Heart right ventricle (tissue), 16 donors: ENCODE data around the gene C15orf39. TPM values are rescaled to one million over a fixed set of nuclear protein-coding genes. Genes with fewer than 3 reads are reported as not detected.

Experiments
- ATAC-seq, 8 donors: fragments of 200-7000 bp; cut with Tn5 transposase; one replicate each; pipeline ENCODE4 v1.9.1; 2020; ENCODE audit warnings: mild to moderate bottlenecking in 8 of 8, moderate library complexity in 8 of 8, moderate number of reproducible peaks in 1 of 8
- DNase-seq, 2 donors: peaks; one replicate each; pipeline ENCODE4 v3.0.0-alpha.2; 2020
- H3K27ac ChIP-seq, 10 donors: fragments of 200-600 bp; sonication (generic) in 2 of 10; one replicate each; pipeline versions ENCODE4 v1.5.0 to v1.8.0; 2020 to 2022; ENCODE audit warnings: mild to moderate bottlenecking in 3 of 10
- H3K27me3 ChIP-seq, 7 donors: fragments of 200-600 bp; one replicate each; pipeline ENCODE4 v1.8.0; 2021 to 2022; ENCODE audit warnings: mild to moderate bottlenecking in 2 of 7
- H3K36me3 ChIP-seq, 9 donors: fragments of 200-600 bp; sonication (generic) in 1 of 9; one replicate each; pipeline versions ENCODE4 v1.5.0 to v1.8.0; 2020 to 2022; ENCODE audit warnings: mild to moderate bottlenecking in 2 of 9
- H3K4me1 ChIP-seq, 9 donors: fragments of 200-600 bp; sonication (generic) in 1 of 9; one replicate each; pipeline versions ENCODE4 v1.5.0 to v1.8.0; 2020 to 2022; ENCODE audit warnings: mild to moderate bottlenecking in 4 of 9
- H3K4me3 ChIP-seq, 10 donors: fragments of 200-600 bp; sonication (generic) in 2 of 10; one replicate each; pipeline versions ENCODE4 v1.5.0 to v1.8.0; 2020 to 2022; ENCODE audit warnings: mild to moderate bottlenecking in 7 of 10, moderate library complexity in 2 of 10
- H3K9me3 ChIP-seq, 11 donors: fragments of 200-600 bp in 10 of 11; sonication (generic) in 2 of 11; one replicate each; pipeline versions ENCODE4 v1.5.0 to v1.8.0; 2013 to 2022; ENCODE audit warnings: mild to moderate bottlenecking in 2 of 11, control low read depth in 1 of 11, moderate library complexity in 1 of 11
- WGBS, 2 donors: extraction: QIAGEN DNeasy Blood & Tissue Kit; methylation state at CpG; one replicate each; pipeline ENCODE4 v1.1.7; 2013; ENCODE audit warnings: inconsistent platforms in 1 of 2; 5-methylcytosine and 5-hydroxymethylcytosine counted together
- intact Hi-C, 10 donors: fragments of 100-400 bp; cut with DNase I; formaldehyde crosslinking; loops; one replicate each; pipeline versions ENCODE4 v1.11.1 to v1.14.2; 2022
- polyA plus RNA-seq, 2 donors: library from polyadenylated mRNA; stranded (reverse); fragments of 200-250 nt; gene quantifications; one replicate each; pipeline ENCODE4 v1.2.3, GENCODE V29; 2013
- total RNA-seq, 10 donors: library from RNA; stranded (reverse); fragmentation: NEBNext Ultra II Directional in 3 of 10; extraction: Animal tissue kit (Norgen Biotek cat#: 25700) in 3 of 10; gene quantifications; one replicate each; pipeline versions ENCODE4 v1.2.1 to v1.2.4, GENCODE V29; 2021 to 2023
- TF ChIP-seq, protein P1 (sequence below), 9 donors: fragments of 200-600 bp; sonication (generic) in 2 of 9; IDR thresholded peaks; one replicate each; pipeline versions ENCODE4 v1.5.0 to v1.8.0; 2021 to 2022; ENCODE audit warnings: antibody characterized with exemption in 9 of 9, mild to moderate bottlenecking in 5 of 9, moderate library complexity in 1 of 9
- donor health status: Arrhythmogenic right ventricular cardiomyopathy.
- donor health status: ischemic (EF 13 %, LVEDD 7.1; RV severe dilation, severe dysfunction).
- donor health status: healthy with polysubstance abuse.
- donor health status: DM: no; HTN: yes; CAD: no.
- donor health status: DM: no; HTN: no; CAD: no.
- donor health status: ischemic (EF 25% LVEDD 6.9; RV normal size, moderate dysfunction).
- donor health status: ischemic (EF 25% LVEDD 5.7; RV mildly dilated, moderate dysfunction).
- donor health status: healthy.
- donor health status: DM: yes; HTN: yes; CAD: no.
- donor health status: Ischemic cardiomyopathy.
- donor health status: ischemic (EF 35%, LVEDD 5.7; RV mildly dilated, moderate dysfunction).
- donor health status: nonischemic (EF 11% LVEDD 7.7; RV severe dilation, severe dysfunction).
- donor health status: DM: yes; HTN: yes; CAD: no.
- donor health status: PGD.
- donor health status: ischemic (EF 29% LVEDD 5.4; RV normal size, mild dysfunction).
- donor health status: nonischemic (EF 23%, LVEDD 6.1; RV moderate dilation, normal function).

The C15orf39 gene
- total and polyA plus RNA-seq, 12 donors, result 6.9 to 23.7 (median 14.2) TPM

DNA sequence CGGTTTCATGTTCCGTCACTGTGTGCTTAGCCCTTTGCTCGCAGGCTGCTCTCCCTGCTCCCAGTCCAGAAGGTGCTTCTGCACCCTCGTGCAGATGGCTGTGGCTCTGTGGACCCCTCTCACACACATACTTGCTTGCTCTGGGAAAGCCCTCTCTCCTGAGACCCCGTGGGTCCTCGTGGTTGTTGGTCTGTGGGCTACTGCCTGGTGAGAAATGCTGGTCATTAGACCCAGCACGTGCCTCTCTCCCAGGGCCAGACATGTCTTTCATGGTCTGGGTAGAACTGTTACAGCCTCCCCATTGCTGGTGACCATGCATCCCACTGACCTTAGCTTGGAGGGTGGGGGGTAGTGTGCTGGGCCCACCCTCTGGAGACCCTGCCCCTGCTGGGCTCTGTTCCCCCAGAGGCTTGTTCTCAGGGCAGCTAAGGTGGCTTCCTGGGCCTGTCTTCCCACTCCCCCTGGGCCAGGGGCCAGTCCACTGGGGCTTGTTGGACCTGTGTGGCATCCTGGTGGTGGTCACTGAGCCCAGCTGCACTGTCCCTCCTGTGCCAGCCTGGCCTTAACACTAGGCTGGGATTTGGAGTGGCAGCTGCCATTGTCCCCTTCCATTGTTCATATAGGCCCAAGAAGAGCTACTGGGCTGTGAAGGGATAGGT is 10.6 kb downstream of the C15orf39 start:
- TF ChIP-seq, protein P1, sequence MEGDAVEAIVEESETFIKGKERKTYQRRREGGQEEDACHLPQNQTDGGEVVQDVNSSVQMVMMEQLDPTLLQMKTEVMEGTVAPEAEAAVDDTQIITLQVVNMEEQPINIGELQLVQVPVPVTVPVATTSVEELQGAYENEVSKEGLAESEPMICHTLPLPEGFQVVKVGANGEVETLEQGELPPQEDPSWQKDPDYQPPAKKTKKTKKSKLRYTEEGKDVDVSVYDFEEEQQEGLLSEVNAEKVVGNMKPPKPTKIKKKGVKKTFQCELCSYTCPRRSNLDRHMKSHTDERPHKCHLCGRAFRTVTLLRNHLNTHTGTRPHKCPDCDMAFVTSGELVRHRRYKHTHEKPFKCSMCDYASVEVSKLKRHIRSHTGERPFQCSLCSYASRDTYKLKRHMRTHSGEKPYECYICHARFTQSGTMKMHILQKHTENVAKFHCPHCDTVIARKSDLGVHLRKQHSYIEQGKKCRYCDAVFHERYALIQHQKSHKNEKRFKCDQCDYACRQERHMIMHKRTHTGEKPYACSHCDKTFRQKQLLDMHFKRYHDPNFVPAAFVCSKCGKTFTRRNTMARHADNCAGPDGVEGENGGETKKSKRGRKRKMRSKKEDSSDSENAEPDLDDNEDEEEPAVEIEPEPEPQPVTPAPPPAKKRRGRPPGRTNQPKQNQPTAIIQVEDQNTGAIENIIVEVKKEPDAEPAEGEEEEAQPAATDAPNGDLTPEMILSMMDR (IDR thresholded peaks at IDR 0.05), result no peak
- WGBS, 2 donors, result 85 to 89% methylated on average over 7 of the region's 7 CpGs
- intact Hi-C loops, result loop anchor here in 2 of 10 donors (10.0 kb wide), 2 partner anchors 102 to 112 kb away; no protein-coding TSS in a partner anchor
- Histone ChIP-seq H3K36me3 (peaks cover 0 to 76% (median 52%) of the 10 kb centered on the region in 9 donors), H3K27ac (no peak overlapping the region), H3K27me3 (no peaks in the 10 kb centered on the region), H3K9me3 (no peaks in the 10 kb centered on the region), H3K4me1 (peaks cover 11 to 61% (median 53%) of the 10 kb centered on the region in 9 donors), H3K4me3 (no peak overlapping the region)
- DNase-seq (no peak), ATAC-seq (no peak)

DNA sequence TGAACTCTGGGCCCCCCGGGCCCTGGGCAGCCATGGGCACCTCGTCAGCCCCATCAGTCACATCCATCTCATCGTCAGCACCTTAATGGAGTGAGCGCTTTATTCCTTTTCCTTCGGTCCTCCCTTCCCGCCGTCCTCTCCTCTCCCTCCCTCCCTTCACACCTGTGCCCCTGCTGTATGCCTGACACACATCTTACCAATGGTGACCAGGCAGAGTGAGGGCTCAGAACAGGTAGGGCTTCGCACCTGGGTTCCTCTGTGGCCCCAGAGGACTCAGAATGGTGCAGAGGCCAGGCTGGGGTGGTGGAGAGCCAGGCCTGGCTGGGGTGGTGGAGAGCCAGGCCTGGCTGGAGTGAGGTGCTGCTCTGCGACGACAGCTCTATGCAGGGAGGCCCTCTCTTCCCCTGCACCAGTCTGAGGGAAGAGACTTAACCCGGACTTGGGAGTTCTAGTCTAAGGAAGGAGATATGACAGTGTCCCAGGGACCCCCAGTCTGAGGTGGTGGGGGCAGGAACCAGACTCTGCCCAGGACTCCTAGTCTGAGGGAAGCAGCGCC is 11.6 kb downstream of the C15orf39 start:
- Histone ChIP-seq H3K4me3 (no peak overlapping the region), H3K4me1 (peaks cover 5 to 51% (median 44%) of the 10 kb centered on the region in 9 donors), H3K36me3 (peaks cover 0 to 66% (median 43%) of the 10 kb centered on the region in 9 donors), H3K27ac (no peak overlapping the region), H3K9me3 (no peaks in the 10 kb centered on the region), H3K27me3 (no peaks in the 10 kb centered on the region)
- intact Hi-C loops, result loop anchor here in 2 of 10 donors (10.0 kb wide), 2 partner anchors 102 to 112 kb away; no protein-coding TSS in a partner anchor
- peak in 1 of 8 donors; percentile 1 for ATAC-seq
- WGBS, 2 donors, result 87 to 89% methylated on average over 12 of the region's 12 CpGs
- DNase-seq, result no peak
- TF ChIP-seq, protein P1 (IDR thresholded peaks at IDR 0.05), result no peak

DNA sequence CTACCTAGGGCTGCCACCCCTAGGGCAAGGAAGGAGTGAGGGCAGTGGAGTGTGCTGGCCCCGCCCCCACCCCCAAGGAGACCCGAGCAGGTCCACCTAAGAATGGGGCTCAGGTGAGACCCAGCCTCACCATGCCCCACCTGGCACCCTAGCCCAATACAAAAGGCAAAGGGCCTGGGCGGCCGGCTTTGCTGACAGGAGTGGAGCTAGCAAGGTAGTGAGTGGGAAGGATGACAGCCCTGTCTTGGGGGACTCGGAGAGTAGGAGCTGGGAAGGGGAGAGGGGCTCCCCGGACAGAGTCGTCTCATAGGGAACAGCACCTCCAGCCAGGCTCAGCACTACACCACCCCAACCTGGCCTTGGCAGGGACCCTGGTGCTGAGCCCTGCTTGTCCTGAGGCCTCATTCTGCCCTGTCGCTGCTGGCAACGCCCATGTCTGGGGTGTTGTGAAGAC is 12.1 kb downstream of the C15orf39 start:
- no peaks in the 10 kb centered on the region for H3K9me3 ChIP-seq
- no peaks in the 10 kb centered on the region for H3K27me3 ChIP-seq
- peak in 1 of 8 donors; percentile 10 for ATAC-seq
- no peak overlapping the region for H3K4me3 ChIP-seq
- WGBS, 2 donors, result 85 to 92% methylated on average over 9 of the region's 9 CpGs
- H3K36me3 ChIP-seq, result peaks cover 0 to 61% (median 38%) of the 10 kb centered on the region in 9 donors
- intact Hi-C loops, result loop anchor here in 2 of 10 donors (10.0 kb wide), 2 partner anchors 101 to 111 kb away; no protein-coding TSS in a partner anchor
- H3K27ac ChIP-seq, result no peak overlapping the region
- no peak for DNase-seq
- H3K4me1 ChIP-seq, result peaks cover 5 to 46% (median 39%) of the 10 kb centered on the region in 9 donors
- TF ChIP-seq, protein P1 (IDR thresholded peaks at IDR 0.05), result no peak

DNA sequence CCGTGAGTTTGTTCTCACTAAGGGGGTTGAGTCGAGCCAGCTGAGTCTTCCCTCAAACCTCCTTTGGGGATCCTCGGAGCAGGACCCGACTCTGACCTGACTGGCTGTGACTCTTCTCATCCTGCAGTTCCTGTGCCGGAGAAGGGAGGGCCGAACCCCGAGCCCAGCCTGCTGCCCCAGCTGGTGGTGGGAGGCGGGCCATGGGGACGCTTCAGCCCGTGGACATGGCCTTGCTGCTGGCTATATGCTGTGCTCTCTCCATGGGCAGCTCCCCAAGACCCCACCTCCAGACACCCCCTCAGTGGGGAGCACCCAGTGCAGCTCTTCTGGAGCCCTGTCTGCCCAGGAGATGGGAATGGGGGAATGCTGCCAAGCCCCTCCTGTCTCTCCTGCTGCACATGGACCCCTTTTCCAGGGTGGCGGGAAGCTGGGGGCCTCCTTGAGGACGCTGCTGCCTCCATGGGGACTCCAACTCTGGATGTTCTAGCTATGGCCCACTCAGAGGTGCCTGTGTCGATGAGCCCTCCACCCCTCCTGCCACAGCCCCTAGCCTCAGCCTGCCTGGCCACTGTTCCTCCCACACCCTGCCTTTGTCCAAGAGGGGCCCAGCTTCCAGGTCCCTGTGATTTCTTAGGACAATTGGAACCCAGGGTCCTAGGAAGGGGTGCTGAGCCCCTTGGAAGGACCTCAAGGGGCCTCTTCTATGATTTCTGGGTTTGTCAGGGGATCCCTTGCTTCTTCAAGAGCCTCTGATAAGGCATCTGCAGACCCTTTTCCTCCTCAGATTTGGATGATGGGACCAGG is 12.8 kb downstream of the C15orf39 start:
- Histone ChIP-seq H3K4me3 (no peak overlapping the region), H3K36me3 (peaks cover 0 to 54% (median 31%) of the 10 kb centered on the region in 9 donors), H3K4me1 (peaks cover 2 to 39% (median 32%) of the 10 kb centered on the region in 9 donors), H3K27me3 (no peaks in the 10 kb centered on the region), H3K27ac (no peak overlapping the region), H3K9me3 (no peaks in the 10 kb centered on the region)
- peak in 6 of 8 donors; percentile 1 to 6 (median 4) for ATAC-seq
- DNase-seq, result no peak
- WGBS, 2 donors, result 69% methylated on average over 13 of the region's 13 CpGs
- intact Hi-C loops, result loop anchor here in 2 of 10 donors (10.0 kb wide), 2 partner anchors 100 to 110 kb away; no protein-coding TSS in a partner anchor
- TF ChIP-seq, protein P1 (IDR thresholded peaks at IDR 0.05), result no peak
